Peyer's patch (tissue), 4 donors: ENCODE results near the gene PICK1.

Source experiments
- CTCF ChIP-seq, 6 experiments: fragments of 450-650 bp in 4 of 6; fragments of 200-600 bp in 2 of 6; sonication (generic) in 1 of 6; IDR thresholded peaks; one replicate each; pipeline ENCODE4 v1.5.1; 2017 to 2019; ENCODE audit warnings: antibody characterized with exemption in 6 of 6, mild to moderate bottlenecking in 3 of 6, moderate library complexity in 1 of 6
- POLR2A ChIP-seq, 2 donors: fragments of 450-650 bp; IDR thresholded peaks; one replicate each; pipeline ENCODE4 v1.5.1; 2017; ENCODE audit warnings: antibody characterized with exemption in 2 of 2, mild to moderate bottlenecking in 2 of 2, moderate library complexity in 2 of 2

GRCh38 chr22:38050720-38051119, 6.5 kb upstream of the PICK1 start:
- TF ChIP-seq CTCF (IDR thresholded peaks at IDR 0.05), result no peak
- TF ChIP-seq POLR2A (IDR thresholded peaks at IDR 0.05), result no peak
